H4 (cell line): ENCODE results near the gene CES1. TPM values are rescaled to one million over a fixed set of nuclear protein-coding genes. Genes with fewer than 3 reads are reported as not detected.
"Not testable (repeated sequence)": the region's sequence is repeated elsewhere in the genome, so short reads cannot be mapped to it uniquely, and the experiment has no call there.

Experiments
- DNase-seq: peaks from one replicate; pipeline ENCODE4 v3.0.0-alpha.2; 2015; ENCODE audit warnings: low spot score
- total RNA-seq: library from RNA; depleted of rRNA; stranded (reverse); fragments of >200 nt; shearing (Covaris generic); gene quantifications from 2 replicates; pipeline ENCODE4 v1.2.3, GENCODE V29; 2014

The CES1 gene
- total RNA-seq, 1 experiment from 2014 or later = 0.39 TPM

GRCh38 chr16:55830658-55831294 is 2.1 kb downstream of the CES1 start:
- no peak for DNase-seq

DNA sequence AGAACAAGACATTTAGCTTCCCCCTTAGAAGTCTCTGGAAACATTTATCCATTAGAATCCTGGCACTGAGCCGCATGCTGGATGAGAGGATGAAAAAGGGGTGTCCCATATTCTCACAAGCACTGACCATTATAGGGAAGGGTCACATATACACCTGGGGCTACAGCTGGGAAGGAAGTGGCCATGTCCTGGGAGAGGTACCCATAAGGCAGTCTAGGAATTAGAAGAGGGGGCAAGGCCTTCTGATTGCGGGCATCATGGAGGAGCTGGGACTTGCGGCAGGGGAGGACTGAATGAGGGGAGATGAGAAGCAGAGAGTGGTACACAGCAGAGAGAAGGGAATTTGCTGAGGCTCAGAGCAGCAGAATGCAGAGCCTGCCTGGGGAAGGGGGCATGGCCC is 3.7 kb downstream of the CES1 start:
- not testable (repeated sequence) for DNase-seq

- DNase-seq = no peak
These were observed 4.2 kb downstream of the CES1 start for GRCh38 chr16:55828680-55829079.

DNA sequence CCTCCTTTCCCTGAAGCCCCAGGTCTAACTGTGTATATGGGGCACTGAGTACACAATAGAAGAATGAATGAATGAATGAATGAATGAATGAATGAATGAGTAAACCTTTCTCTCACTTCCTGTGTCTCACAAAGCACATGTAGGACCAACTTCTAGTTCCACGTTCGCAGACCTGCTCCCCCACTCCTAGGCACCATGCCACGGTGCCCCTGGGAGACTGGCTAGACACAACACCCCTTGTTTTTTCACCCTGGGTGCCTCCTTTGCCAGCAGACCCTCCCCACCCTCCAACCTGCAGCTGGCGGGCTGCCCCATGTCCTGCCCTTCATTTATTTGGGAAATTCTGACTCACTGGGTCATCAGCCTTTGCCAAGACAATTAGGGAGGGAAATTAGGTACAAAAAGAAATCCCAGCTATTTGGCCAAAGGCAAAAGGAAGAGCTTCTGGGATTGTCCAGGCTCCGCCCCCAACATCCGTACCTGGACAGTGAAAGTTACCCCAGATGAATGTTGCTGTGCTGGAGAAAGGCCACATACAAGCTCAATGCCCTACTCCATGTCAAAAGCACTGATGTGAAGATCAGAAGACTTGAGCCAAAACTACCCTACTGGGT is 7.7 kb downstream of the CES1 start:
- DNase-seq = no peak

DNA sequence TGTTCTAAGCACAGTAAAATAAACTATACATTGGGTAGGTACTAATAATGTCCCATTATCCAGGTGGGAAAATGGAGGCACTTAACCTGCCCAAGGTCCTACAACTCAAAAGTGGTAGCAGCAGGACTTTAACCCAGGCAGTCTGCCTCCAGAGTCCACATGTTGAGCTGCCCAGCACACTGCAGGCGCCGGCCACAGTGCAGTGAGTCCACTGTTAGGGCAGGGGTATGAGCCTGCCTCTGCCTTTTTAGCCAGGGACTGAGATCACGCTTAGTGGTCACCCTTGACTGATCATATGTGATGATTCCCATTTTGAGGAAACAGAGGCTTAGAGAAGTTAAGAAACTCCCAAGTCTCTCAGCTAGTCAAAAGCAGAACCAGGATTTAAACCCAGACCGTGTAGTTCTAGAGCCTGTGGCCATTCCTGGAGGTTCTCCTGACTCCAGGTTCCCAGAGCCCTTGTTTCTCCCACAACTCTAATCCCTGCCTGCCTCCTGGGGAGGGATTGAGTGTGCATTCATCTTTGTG is 8.4 kb downstream of the CES1 start:
- no peak for DNase-seq

GRCh38 chr16:55822280-55822810 is 10.6 kb downstream of the CES1 start:
- no peak for DNase-seq

GRCh38 chr16:55821210-55821609 is 11.7 kb downstream of the CES1 start:
- DNase-seq = no peak

DNA sequence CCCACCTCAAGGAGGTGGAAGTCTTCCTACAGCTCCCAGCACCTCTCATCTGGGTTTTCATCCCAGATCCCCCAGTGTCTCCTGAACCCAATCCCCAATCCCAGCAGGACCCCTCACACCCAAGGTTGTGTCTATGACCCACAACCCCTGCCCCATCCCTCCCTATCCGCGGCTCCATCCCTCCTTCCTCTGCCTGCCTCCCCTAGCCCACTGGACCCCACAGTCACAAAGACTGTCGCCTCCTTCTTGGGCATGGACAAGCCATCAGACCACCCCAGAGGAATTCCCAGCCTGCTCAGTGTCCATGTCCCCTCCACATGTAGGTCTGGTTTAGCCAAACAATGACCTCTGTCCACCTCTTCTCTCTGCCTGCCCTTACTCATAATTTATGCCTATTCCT is 12.3 kb downstream of the CES1 start:
- no peak for DNase-seq

GRCh38 chr16:55817236-55817912 is 15.5 kb downstream of the CES1 start:
- DNase-seq = no peak

- not testable (repeated sequence) for DNase-seq
These were observed 16.7 kb downstream of the CES1 start for GRCh38 chr16:55816222-55816621.

GRCh38 chr16:55815320-55815719 is 17.6 kb downstream of the CES1 start:
- no peak for DNase-seq

DNA sequence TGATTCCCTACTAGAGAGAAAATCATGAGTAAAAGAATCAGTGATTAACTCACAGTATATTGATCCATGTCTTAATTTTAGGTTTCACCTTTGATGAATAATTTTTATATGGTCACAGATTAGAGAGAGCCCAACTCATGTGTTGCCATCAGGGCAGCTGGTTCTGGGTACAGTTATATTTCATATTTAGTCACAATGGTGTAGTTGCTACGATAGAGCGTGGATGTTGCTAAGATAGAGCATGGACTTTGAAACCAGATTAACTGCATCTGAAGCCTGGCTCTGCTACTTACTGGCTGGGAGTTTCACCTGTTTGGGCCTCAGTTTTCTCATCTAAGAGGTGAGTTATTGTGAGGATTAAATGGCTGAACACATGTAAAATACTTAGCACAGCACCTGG is 18.7 kb downstream of the CES1 start:
- DNase-seq = not testable (repeated sequence)

DNA sequence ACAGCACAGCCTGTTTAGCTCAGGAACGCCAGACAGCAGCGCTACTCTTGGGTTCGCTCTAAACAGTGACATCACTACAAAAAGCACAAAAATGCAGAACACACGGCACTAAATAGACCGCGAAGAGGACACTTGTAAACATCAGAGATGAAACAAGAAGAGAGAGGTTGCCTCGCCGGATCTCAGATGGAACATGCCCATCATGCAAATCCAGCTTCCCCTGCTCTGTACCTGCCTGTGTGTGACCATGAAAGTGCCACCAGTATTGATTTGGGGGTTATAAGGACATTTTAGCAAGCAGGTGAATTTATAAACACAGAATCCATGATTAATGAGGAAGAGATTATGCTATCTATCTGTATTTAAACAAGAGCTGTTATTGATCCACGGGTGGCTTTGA is 19.2 kb downstream of the CES1 start:
- DNase-seq = not testable (repeated sequence)

- DNase-seq = no peak
These were observed 19.9 kb downstream of the CES1 start for GRCh38 chr16:55812951-55813350.

DNA sequence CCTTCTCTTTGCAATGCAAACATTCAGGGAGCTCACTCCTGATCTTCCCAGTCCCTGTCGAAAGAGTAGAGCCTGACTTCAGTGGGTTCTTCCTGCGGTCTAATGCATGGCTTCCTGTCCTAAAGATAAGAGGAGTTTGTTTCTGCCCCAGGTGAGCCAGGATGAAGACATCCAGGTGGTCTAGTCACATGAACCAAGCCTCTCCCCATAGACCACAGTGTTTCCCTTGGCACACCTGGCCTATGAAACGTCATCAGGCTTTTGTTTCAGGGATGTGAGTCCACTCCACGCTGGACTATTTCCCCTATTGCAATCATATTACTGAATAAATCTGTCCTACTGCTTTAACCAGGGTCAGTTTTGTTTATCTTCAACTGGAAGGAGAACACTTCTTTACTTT is 21.1 kb downstream of the CES1 start:
- DNase-seq = no peak

DNA sequence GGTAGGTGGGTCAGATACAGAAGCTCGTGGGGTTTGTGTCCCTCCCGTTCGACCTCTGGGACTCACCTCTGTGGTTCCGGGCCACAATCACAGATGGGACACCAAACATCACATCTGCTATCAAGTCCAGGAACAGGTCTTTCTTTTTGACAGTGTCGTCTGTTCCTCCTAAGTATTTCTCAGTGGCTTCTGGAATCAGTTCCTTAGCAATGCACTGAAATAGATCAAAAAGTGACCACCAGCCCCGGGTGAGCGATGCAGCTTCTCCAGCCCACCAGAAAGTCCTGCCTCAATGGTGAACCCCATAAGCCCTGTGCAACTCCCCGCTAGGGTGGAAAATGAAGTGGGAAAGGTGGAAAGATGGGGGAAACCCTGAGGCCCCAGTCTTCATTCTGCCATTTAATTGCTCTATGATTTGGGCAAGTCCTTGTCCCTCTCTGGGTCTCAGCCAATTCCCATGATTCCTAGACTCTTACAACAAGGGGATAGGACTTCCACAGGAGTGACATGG is 22.4 kb downstream of the CES1 start:
- DNase-seq = no peak

GRCh38 chr16:55809851-55810250 is 23.0 kb downstream of the CES1 start:
- no peak for DNase-seq

GRCh38 chr16:55809386-55809785 is 23.5 kb downstream of the CES1 start:
- DNase-seq = no peak

DNA sequence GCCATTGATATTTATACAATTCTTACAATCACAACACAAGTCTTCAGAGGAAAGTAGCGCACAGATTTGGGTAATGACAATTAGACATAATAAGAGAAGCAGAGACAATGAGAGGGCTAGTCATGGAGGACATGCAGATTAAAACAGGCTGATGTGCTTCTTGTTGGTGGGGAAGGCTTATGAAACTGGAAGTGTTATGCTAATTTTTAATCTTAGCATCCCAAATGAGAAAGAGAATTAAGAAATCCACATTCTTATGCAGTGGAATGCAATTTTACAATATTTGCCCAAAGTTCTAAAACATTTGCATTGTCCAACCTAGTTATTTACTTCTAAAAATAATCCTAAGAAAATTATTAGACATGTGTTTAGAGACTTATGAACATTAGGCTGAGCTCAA is 24.6 kb downstream of the CES1 start:
- DNase-seq = not testable (repeated sequence)

- DNase-seq = not testable (repeated sequence)
These were observed 27.8 kb downstream of the CES1 start for GRCh38 chr16:55805104-55805503.

- DNase-seq = not testable (repeated sequence)
These were observed 29.2 kb downstream of the CES1 start for GRCh38 chr16:55803681-55804080.

DNA sequence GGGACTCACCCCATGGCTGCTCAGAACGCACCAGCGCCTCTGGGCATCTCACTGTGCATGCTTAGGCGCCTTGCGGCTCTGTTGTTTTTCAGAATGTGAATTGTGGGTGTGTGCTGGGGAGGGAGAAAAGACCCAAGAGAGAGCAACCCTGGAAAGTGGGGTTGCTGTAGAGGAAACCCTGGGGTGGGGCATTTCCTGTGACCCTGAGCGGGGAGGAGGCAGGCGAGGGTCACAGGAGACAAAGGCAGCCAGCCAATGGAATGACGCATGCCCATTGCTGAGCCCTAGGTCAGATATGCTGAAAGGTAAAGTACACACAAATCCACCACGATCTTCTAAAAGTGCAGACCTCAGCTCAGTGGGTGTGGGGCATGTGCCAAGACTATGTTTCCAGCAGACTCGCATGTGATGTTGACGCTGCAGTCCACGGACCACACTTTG is 39.9 kb downstream of the CES1 start:
- DNase-seq = not testable (repeated sequence)
